Heart left ventricle (tissue), 16 donors: ENCODE measurements around the gene TALDO1. TPM values are rescaled to one million over a fixed set of nuclear protein-coding genes. Genes with fewer than 3 reads are reported as not detected.

ENCODE experiments used
- ATAC-seq, 4 donors: fragments of 200-7000 bp; cut with Tn5 transposase; one replicate each; pipeline ENCODE4 v1.9.1; 2020 to 2022; ENCODE audit warnings: moderate library complexity in 4 of 4, mild to moderate bottlenecking in 3 of 4, moderate number of reproducible peaks in 1 of 4
- DNase-seq, 5 donors: peaks; one replicate each; pipeline ENCODE4 v3.0.0-alpha.2; 2020
- H3K27ac ChIP-seq, 12 donors: fragments of 200-600 bp; sonication (generic) in 4 of 12; one replicate each; pipeline versions ENCODE4 v1.5.0 to v1.8.0; 2016 to 2022; ENCODE audit warnings: mild to moderate bottlenecking in 2 of 12
- H3K27me3 ChIP-seq, 9 donors: fragments of 200-600 bp; sonication (generic) in 2 of 9; one replicate each; pipeline versions ENCODE4 v1.5.1 to v1.8.0; 2016 to 2022; ENCODE audit warnings: mild to moderate bottlenecking in 3 of 9
- H3K36me3 ChIP-seq, 9 donors: fragments of 200-600 bp; sonication (generic) in 2 of 9; one replicate each; pipeline versions ENCODE4 v1.5.0 to v1.8.0; 2018 to 2022; ENCODE audit warnings: mild to moderate bottlenecking in 2 of 9
- H3K4me1 ChIP-seq, 12 donors: fragments of 200-600 bp; sonication (generic) in 4 of 12; one replicate each; pipeline versions ENCODE4 v1.5.0 to v1.8.0; 2016 to 2022; ENCODE audit warnings: mild to moderate bottlenecking in 3 of 12
- H3K4me3 ChIP-seq, 12 donors: fragments of 200-600 bp; sonication (generic) in 4 of 12; one replicate each; pipeline versions ENCODE4 v1.5.0 to v1.8.0; 2017 to 2022; ENCODE audit warnings: mild to moderate bottlenecking in 9 of 12, moderate library complexity in 4 of 12
- H3K9me3 ChIP-seq, 12 donors: fragments of 200-600 bp; sonication (generic) in 4 of 12; one replicate each; pipeline versions ENCODE4 v1.5.0 to v1.8.0; 2016 to 2022; ENCODE audit warnings: mild to moderate bottlenecking in 1 of 12
- CTCF ChIP-seq, 12 donors: fragments of 200-600 bp; sonication (generic) in 4 of 12; IDR thresholded peaks; one replicate each; pipeline versions ENCODE4 v1.5.0 to v1.8.0; 2018 to 2022; ENCODE audit warnings: antibody characterized with exemption in 12 of 12, mild to moderate bottlenecking in 5 of 12
- POLR2A ChIP-seq, 2 donors: fragments of 450-650 bp; IDR thresholded peaks; one replicate each; pipeline ENCODE4 v1.6.1; 2017; ENCODE audit warnings: antibody characterized with exemption in 2 of 2, mild to moderate bottlenecking in 2 of 2, moderate library complexity in 2 of 2
- WGBS, 4 donors: extraction: QIAGEN DNeasy Blood & Tissue Kit in 2 of 4; methylation state at CpG; one replicate each; pipeline versions ENCODE4 v1.1.5 to v1.1.7; 2013 to 2018; 5-methylcytosine and 5-hydroxymethylcytosine counted together
- intact Hi-C, 10 donors: fragments of 100-400 bp; cut with DNase I; formaldehyde crosslinking; loops; one replicate each; pipeline versions ENCODE4 v1.11.1 to v1.14.2; 2022
- polyA plus RNA-seq, 2 donors: library from polyadenylated mRNA; stranded (reverse); fragments of 200-250 nt; gene quantifications; one replicate each; pipeline ENCODE4 v1.2.3, GENCODE V29; 2013
- total RNA-seq, 9 donors: library from RNA; depleted of rRNA in 2 of 9; stranded (reverse); fragments of >200 nt in 2 of 9; fragmentation: NEBNext Ultra II Directional in 3 of 9; extraction: Animal tissue kit (Norgen Biotek cat#: 25700) in 3 of 9; gene quantifications; one replicate each; pipeline versions ENCODE4 v1.1.0 to v1.2.4, GENCODE V29; 2016 to 2023
- donor health status: ischemic (EF 13 %, LVEDD 7.1; RV severe dilation, severe dysfunction).
- donor health status: healthy with polysubstance abuse.
- donor health status: DM: no; HTN: yes; CAD: no.
- donor health status: DM: no; HTN: no; CAD: no.
- donor health status: ischemic (EF 25% LVEDD 6.9; RV normal size, moderate dysfunction).
- donor health status: ischemic (EF 25% LVEDD 5.7; RV mildly dilated, moderate dysfunction).
- donor health status: healthy.
- donor health status: DM: yes; HTN: yes; CAD: no.
- donor health status: ischemic (EF 35%, LVEDD 5.7; RV mildly dilated, moderate dysfunction).
- donor health status: nonischemic (EF 11% LVEDD 7.7; RV severe dilation, severe dysfunction).
- donor health status: DM: yes; HTN: yes; CAD: no.
- donor health status: PGD.
- donor health status: ischemic (EF 29% LVEDD 5.4; RV normal size, mild dysfunction).
- donor health status: nonischemic (EF 23%, LVEDD 6.1; RV moderate dilation, normal function).

The TALDO1 gene
- total and polyA plus RNA-seq, 11 donors, result 66.9 to 145 (median 105) TPM

GRCh38 chr11:699116-699508 lies 48.2 kb upstream of the TALDO1 start:
- H3K4me1 ChIP-seq, result peaks cover 3 to 42% (median 21%) of the 10 kb centered on the region in 12 donors
- H3K27me3 ChIP-seq, result no peaks in the 10 kb centered on the region
- no peak for DNase-seq
- peaks cover 0 to 41% (median 22%) of the 10 kb centered on the region in 9 donors for H3K36me3 ChIP-seq
- no peak overlapping the region for H3K27ac ChIP-seq
- ATAC-seq, result no peak
- WGBS, 4 donors, result 93 to 98% (median 95%) methylated on average over 7 of the region's 7 CpGs
- no peaks in the 10 kb centered on the region for H3K9me3 ChIP-seq
- H3K4me3 ChIP-seq, result no peak overlapping the region
- no peak for TF ChIP-seq POLR2A (IDR thresholded peaks at IDR 0.05)
- no peak for TF ChIP-seq CTCF (IDR thresholded peaks at IDR 0.05)
- intact Hi-C loops, result loop anchor here in 1 of 10 donors (5.0 kb wide), 1 partner anchor 132 kb away; no protein-coding TSS in a partner anchor

GRCh38 chr11:699753-700152 lies 47.5 kb upstream of the TALDO1 start:
- no peaks in the 10 kb centered on the region for H3K9me3 ChIP-seq
- H3K4me1 ChIP-seq, result peaks cover 3 to 42% (median 18%) of the 10 kb centered on the region in 12 donors
- ATAC-seq (no peak), DNase-seq (no peak)
- no peaks in the 10 kb centered on the region for H3K27me3 ChIP-seq
- 89 to 100% (median 96%) methylated on average over 1 of the region's 1 CpG for WGBS, 4 donors
- no peak for TF ChIP-seq CTCF (IDR thresholded peaks at IDR 0.05)
- TF ChIP-seq POLR2A (IDR thresholded peaks at IDR 0.05), result no peak
- H3K4me3 ChIP-seq, result no peak overlapping the region
- intact Hi-C loops, result loop anchor here in 1 of 10 donors (5.0 kb wide), 1 partner anchor 132 kb away; no protein-coding TSS in a partner anchor
- H3K36me3 ChIP-seq, result peaks cover 0 to 45% (median 22%) of the 10 kb centered on the region in 9 donors
- no peak overlapping the region for H3K27ac ChIP-seq

DNA sequence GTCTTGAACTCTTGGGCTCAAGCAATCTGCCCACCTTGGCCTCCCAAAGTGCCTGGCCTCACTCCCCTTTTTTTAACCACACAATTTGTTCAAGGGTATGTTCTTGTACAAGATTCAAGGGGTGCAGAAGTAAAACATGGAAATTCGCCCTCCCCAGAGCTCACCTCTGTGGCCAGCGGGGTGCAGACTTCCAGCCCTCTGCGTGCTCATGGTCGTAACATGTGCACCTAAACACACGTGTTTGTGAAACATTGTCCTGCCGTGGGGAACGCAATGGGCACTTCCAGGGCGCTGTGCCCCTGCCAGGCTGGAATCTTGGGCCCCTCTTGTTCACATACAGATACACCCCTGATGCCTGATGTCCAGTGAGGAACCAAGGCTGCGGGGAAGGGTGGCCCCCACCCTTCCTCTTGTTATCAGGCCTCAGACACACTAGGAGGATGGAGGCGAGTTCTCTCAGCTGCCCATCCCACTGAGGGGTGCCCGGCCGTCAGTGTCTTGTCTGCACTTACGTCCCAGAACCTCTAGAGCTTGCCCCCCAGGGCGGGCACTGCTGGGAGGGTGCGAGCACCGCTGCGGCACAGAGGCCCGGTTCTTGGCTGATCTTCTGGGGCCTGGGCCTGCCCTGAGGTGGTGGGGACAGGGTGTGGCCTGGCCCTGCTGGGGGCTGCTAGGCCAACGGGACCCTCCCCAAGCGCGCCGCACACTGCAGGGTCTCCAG lies 45.4 kb upstream of the TALDO1 start:
- H3K9me3 ChIP-seq, result no peaks in the 10 kb centered on the region
- peaks cover 0 to 52% (median 26%) of the 10 kb centered on the region in 12 donors for H3K4me1 ChIP-seq
- no peak overlapping the region for H3K4me3 ChIP-seq
- DNase-seq (no peak), ATAC-seq (no peak)
- 94 to 97% (median 95%) methylated on average over 14 to 22 of the region's 22 CpGs for WGBS, 4 donors
- H3K27ac ChIP-seq, result no peak overlapping the region
- H3K27me3 ChIP-seq, result peaks cover 0 to 16% (median 8%) of the 10 kb centered on the region in 9 donors
- no peak for TF ChIP-seq POLR2A (IDR thresholded peaks at IDR 0.05)
- TF ChIP-seq CTCF (IDR thresholded peaks at IDR 0.05), result no peak
- peaks cover 0 to 45% (median 22%) of the 10 kb centered on the region in 9 donors for H3K36me3 ChIP-seq
- intact Hi-C loops, result no loop called here
